HG03103 (cell line): Measurements from ENCODE around the gene TOM1L2.
"Not testable (repeated sequence)": the region's sequence is repeated elsewhere in the genome, so short reads cannot be mapped to it uniquely, and the experiment has no call there.

ENCODE experiments used
- ATAC-seq: cut with Tn5 transposase; IDR thresholded peaks from one replicate; pipeline ENCODE4 v1.9.1; 2021; ENCODE audit warnings: low read depth; ENCODE audit not compliant: unreplicated experiment

TOM1L2 gene

DNA sequence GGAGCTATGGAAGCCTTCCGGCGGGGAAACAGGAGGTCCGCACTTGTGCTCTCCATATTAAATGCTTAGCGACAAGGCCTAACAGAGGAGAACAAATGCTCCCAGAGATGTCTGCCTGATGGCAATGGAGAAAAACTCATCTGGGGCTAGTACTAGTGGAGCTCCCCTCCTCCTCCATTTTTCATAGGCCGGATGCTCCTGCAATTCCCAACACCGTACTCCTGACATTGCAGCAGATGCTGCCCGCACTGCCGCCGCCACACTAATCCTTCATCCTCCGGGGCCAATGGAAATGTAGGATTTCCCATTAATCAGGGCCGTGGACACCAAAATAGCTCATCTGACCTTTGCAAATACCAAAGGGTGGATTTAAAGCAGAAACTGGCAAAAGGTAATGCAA lies 27.5 kb downstream of the TOM1L2 start:
- ATAC-seq, result no peak

- ATAC-seq, result no peak
Measured at GRCh38 chr17:17944242-17944641, 28.0 kb downstream of the TOM1L2 start.

DNA sequence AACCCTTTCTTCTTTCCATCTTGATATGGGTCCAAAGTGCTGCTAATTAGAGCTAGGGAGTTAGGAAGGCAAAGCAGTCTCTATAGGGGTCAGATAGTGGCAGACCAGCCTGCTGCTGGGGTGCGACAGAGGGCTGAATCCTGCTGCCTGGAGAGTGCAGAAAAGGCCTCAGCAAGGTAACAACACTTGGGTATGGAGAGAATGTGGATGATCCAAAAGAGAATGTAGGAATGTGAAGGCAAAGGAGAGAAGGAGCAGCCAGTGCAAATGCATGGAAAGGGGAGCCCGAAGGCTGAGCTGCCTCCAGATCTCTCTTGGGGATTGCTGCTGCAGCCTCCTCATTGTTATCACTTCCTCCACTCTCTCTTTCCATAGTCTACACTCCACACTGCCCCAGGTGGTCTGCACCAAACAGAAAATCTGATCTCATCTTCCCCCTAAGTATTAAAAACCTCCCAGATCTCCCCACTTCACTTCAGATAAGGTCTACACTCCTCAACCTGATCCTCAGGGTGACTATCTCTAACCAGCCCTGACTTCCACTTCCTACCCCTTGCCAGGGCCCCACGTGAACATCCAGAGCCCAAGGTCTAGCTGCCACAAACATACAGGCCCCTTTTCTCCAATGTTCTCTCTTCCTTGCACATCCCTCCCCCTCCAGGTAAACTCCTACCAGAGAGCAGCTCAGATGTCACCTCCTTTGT lies 28.8 kb downstream of the TOM1L2 start:
- ATAC-seq, result no peak

DNA sequence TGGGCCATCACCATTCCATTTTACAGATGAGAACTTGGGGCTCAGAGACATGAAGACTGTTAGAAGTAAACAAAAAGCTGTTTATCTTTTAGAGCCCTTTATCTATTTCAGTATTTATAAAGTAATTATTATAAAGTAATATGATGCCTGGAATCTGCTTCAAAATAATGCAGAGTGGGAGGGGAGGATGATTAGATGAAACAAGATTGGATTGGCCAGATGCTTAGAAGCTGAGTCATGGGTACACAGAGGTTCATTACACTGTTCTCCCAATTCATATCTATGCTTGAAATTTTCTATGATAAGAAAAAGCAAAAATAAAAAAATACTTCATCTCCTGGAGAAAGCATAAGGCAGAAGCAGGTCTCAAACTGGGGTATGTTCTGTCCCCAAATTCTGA lies 29.4 kb downstream of the TOM1L2 start:
- ATAC-seq, result no peak

DNA sequence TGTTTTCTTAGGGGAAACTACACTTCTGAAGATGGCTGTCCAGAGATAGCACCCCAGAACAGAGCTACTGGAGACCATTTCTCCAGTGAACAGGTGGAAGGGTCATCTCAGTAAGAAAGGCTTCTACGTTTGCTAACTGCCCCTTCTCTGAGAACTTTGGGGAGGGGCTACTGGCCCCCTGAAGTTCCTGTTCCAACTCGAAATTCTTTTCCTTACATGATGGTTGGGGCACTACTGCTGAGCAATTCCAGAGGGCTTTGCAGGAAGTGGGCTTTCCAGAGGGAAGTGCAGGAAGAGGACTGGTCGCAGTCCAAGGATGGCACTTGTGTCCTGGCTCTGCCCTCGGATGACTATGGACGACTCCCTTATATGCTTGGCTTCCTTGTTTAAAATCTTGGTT lies 31.2 kb downstream of the TOM1L2 start:
- no peak for ATAC-seq

DNA sequence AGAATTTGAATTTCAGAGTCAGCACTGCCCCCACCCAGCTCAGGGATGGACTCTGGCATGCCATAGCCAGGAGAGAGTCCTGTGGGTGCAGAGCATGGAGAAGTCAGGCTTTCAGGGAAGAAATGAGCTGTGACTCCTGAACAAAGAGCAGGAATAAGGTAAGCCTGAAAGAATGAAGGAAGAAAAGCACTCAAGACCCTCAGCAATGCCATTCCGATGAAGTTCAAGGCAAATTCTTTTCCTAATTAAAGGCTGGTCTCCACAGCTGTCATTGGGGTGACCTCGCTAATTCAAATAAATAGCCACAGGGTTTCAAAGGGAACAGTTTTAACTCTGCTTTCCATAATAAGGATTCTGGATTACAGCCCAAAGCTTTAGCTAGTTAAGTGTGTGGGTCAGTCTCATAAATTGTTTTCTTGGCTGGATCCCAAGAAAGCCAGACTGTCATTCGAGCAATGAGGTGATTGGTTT lies 31.7 kb downstream of the TOM1L2 start:
- no peak for ATAC-seq

- ATAC-seq, result not testable (repeated sequence)
Measured at GRCh38 chr17:17939941-17940340, 32.3 kb downstream of the TOM1L2 start.

- no peak for ATAC-seq
Measured at GRCh38 chr17:17938388-17939107, 33.7 kb downstream of the TOM1L2 start.

DNA sequence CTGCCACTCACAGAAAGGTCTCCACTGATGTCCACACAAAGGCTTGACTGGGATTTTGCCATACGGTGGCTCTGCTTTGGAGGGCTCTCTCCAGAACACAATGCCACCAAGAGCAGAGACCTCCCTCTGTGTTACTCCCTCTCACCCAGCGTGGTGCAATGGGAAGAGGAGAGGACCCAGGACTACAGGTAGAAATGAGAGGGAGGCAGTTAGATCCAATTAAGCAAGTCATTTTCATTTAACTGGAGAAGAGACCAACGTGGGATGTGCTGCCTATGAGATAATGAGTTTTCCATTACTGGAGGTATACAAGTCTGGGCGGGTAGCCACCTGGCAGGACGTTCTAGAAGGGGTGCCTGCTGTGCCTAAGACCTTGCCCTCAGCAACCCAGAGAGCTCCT lies 34.2 kb downstream of the TOM1L2 start:
- no peak for ATAC-seq

DNA sequence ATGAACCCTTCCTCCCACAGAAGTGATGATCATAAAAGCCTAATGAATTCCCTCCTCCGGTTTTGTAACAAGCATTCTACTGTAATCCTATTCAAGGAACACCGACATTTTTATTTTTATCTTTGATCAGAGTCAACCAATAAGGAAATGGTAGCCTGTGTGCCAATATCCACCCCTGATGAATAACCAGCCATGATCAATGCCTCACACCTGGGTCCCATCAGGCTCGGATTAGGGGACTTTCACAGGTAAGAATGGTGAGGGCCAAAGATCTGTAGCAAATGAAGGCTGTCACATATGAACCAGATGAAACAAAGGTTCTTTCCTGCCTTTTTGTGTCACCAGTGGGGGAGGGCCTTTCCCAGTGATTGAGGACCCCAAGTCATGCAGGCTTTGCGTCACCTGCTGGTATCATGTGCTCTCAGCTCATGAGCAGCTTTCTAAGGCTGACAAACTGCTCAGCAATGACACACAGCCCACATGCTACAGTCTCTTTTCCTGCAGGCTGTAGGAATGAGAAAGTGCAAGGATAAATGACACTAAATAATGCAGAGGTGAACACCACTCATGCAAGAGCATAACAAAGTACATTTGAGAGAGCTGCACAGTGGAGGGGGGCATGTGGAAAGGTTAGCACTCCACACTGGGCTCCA lies 34.9 kb downstream of the TOM1L2 start:
- ATAC-seq, result no peak

DNA sequence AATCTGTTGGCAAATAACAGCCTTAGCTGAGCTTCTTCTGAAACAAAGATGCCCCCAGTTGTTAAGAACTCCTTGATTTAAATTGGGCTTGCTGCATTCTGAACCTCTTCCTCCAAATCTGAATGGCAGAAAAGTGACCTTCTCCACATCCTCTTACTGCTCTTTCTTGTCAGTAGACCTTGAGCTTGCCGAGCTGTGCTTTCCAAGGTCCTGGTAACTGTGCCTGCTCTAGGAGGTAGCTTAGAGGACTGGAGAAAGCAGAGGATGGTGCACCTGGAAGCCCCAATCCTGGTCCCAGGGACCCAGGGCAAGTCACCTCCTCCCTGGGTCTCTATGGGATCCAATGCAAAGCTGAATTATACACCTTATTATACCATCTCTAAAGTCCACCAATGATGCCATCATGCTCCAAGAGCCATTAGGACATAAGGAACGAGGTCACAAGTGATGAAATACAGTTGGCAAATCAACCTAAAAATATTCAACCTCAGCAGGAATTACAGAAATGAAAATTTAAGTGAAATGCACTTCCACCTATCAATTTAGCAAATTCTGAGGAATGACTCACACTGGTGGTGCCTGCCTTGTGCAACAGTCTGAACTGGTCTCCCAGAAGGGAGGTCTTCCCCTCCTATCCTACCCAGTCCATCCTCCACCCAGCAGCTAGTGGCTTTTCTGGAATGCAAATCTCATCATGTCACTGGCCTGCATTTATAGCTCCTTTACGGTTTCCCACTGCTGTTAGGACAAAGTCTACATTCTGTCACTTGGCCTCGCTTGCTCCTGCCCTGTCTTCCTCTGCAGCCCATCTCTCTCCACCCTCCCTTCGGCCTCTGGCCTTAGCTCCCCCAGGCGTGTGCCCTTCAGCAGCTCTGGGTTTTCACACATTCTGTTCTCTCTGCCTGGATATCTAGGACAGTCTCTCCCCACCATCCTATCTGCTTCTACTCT lies 36.6 kb downstream of the TOM1L2 start:
- ATAC-seq, result no peak

- no peak for ATAC-seq
Measured at GRCh38 chr17:17934806-17935205, 37.4 kb downstream of the TOM1L2 start.

GRCh38 chr17:17934214-17934613 lies 38.0 kb downstream of the TOM1L2 start:
- ATAC-seq, result no peak

- no peak for ATAC-seq
Measured at GRCh38 chr17:17933775-17934174, 38.4 kb downstream of the TOM1L2 start.

GRCh38 chr17:17931159-17931558 lies 41.0 kb downstream of the TOM1L2 start:
- ATAC-seq, result no peak

DNA sequence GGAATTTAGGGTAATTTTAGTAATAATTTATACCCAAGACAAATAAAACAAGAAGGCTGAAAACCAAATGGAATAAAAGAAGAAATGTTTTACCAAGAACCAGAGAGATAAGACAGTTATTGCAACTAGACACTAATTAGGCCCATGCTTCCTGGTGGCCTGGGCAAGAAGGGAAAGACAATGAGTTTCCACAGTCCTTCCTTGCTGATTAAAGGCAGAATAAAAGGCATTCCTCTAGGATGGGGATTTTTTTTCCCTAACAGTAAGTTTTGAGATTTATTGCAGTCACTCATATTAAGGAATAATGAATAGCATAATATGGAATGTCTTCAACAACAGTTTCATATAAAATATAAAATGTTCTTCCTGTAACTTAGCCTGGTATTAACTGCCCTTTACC lies 41.5 kb downstream of the TOM1L2 start:
- no peak for ATAC-seq

GRCh38 chr17:17929655-17930380 lies 42.4 kb downstream of the TOM1L2 start:
- ATAC-seq, result no peak

DNA sequence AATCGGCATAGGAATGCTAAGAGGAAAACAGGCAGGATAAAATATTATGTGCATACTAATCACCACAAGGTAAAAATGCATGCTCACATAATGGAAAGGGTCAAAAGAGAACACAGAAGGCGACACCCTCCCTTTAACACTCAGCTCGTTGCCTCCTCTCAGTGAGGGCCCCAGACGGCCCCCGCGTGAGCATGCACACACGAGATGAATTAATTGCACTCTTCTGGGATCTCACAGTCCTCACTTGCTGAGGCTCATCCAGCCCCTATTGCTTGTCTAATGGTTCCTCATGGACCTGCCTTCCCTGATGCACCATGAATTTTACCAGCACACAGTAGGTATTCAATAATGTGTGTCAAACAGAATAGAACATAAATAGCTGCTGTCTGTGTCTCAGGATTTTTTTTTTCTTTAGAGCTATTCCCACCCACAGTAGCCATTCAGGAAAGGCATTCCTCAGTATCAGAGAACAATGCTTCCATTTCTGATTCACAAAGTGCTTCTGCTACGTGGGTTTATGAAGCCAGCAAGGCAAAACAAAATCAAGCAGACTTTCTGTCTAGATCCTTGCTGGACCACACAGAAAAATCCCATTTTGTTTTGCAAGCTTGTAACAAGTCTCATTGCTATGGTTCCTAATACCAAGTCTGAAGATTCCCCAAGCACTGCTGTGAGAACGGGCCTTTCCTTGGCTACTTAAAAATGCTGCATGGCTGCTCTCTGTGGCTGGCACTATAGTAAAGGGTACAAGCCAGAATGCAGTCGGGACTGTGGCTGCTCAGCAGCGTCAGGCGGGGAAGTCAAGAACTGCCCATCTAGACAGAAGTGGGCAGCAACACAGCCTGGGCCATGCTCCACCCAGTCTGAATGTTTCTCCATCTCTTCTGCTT lies 43.6 kb downstream of the TOM1L2 start:
- no peak for ATAC-seq
